ENCODE results near the gene SGSM2.

The SGSM2 gene

GRCh38 chr17:2354311-2354710 is 17.0 kb downstream of the SGSM2 start:
- ATAC-seq, result no peak
- no peak for TF ChIP-seq CSDC2 (CRISPR knock-in tag; IDR thresholded peaks at IDR 0.05)
- no peak for TF ChIP-seq TCF4 (CRISPR knock-in tag; IDR thresholded peaks at IDR 0.05; ENCODE audit: borderline replicate concordance)
- TF ChIP-seq BACH2 (CRISPR knock-in tag; IDR thresholded peaks at IDR 0.05; ENCODE audit: borderline replicate concordance), result no peak
- TF ChIP-seq ZNF8 (CRISPR knock-in tag; IDR thresholded peaks at IDR 0.05), result no peak
- TF ChIP-seq ARNTL (CRISPR knock-in tag; IDR thresholded peaks at IDR 0.05; ENCODE audit: borderline replicate concordance, low read depth), result no peak
- no peak for TF ChIP-seq ZNF70 (CRISPR knock-in tag; IDR thresholded peaks at IDR 0.05)
- no peak for TF ChIP-seq OSR1 (CRISPR knock-in tag; IDR thresholded peaks at IDR 0.05)

GRCh38 chr17:2357237-2357636 is 19.9 kb downstream of the SGSM2 start:
- ATAC-seq, result no peak
- no peak for TF ChIP-seq TSHZ2 (CRISPR knock-in tag; IDR thresholded peaks at IDR 0.05)
- TF ChIP-seq ZFP3 (CRISPR knock-in tag; IDR thresholded peaks at IDR 0.05), result no peak
- no peak for TF ChIP-seq PPARA (CRISPR knock-in tag; IDR thresholded peaks at IDR 0.05; ENCODE audit: borderline replicate concordance)
- no peak for TF ChIP-seq ZNF70 (CRISPR knock-in tag; IDR thresholded peaks at IDR 0.05)
- TF ChIP-seq TOX (CRISPR knock-in tag; IDR thresholded peaks at IDR 0.05; ENCODE audit: borderline replicate concordance), result no peak
- TF ChIP-seq TCF4 (CRISPR knock-in tag; IDR thresholded peaks at IDR 0.05; ENCODE audit: borderline replicate concordance), result no peak
- no peak for TF ChIP-seq POU6F1 (CRISPR knock-in tag; IDR thresholded peaks at IDR 0.05; ENCODE audit: borderline replicate concordance, low read depth)
- no peak for TF ChIP-seq ARNTL (CRISPR knock-in tag; IDR thresholded peaks at IDR 0.05; ENCODE audit: borderline replicate concordance, low read depth)
- no peak for TF ChIP-seq CREB5 (CRISPR knock-in tag; IDR thresholded peaks at IDR 0.05; ENCODE audit: low read depth)
- TF ChIP-seq ZFP30 (CRISPR knock-in tag; IDR thresholded peaks at IDR 0.05), result no peak
- no peak for TF ChIP-seq GLIS3 (CRISPR knock-in tag; IDR thresholded peaks at IDR 0.05)
- TF ChIP-seq ZNF8 (CRISPR knock-in tag; IDR thresholded peaks at IDR 0.05), result no peak
- no peak for TF ChIP-seq BACH2 (CRISPR knock-in tag; IDR thresholded peaks at IDR 0.05; ENCODE audit: borderline replicate concordance)
- TF ChIP-seq ZC3H10 (CRISPR knock-in tag; IDR thresholded peaks at IDR 0.05), result no peak

GRCh38 chr17:2357931-2358434 is 20.7 kb downstream of the SGSM2 start:
- TF ChIP-seq OSR1 (CRISPR knock-in tag; IDR thresholded peaks at IDR 0.05) (no peak), TCF4 (CRISPR knock-in tag; IDR thresholded peaks at IDR 0.05; ENCODE audit: borderline replicate concordance) (no peak), ZNF8 (CRISPR knock-in tag; IDR thresholded peaks at IDR 0.05) (no peak), POU6F1 (CRISPR knock-in tag; IDR thresholded peaks at IDR 0.05; ENCODE audit: borderline replicate concordance, low read depth) (no peak), ESRRG (CRISPR knock-in tag; IDR thresholded peaks at IDR 0.05) (no peak), ZFP30 (CRISPR knock-in tag; IDR thresholded peaks at IDR 0.05) (no peak), PATZ1 (CRISPR knock-in tag; IDR thresholded peaks at IDR 0.05; ENCODE audit: borderline replicate concordance) (no peak), TOX (CRISPR knock-in tag; IDR thresholded peaks at IDR 0.05; ENCODE audit: borderline replicate concordance) (no peak), CSDC2 (CRISPR knock-in tag; IDR thresholded peaks at IDR 0.05) (no peak), CREB5 (CRISPR knock-in tag; IDR thresholded peaks at IDR 0.05; ENCODE audit: low read depth) (no peak), ISL1 (CRISPR knock-in tag; IDR thresholded peaks at IDR 0.05) (no peak), BACH2 (CRISPR knock-in tag; IDR thresholded peaks at IDR 0.05; ENCODE audit: borderline replicate concordance) (no peak), CSRNP3 (CRISPR knock-in tag; IDR thresholded peaks at IDR 0.05) (no peak), SNAI2 (CRISPR knock-in tag; IDR thresholded peaks at IDR 0.05) (no peak)
- no peak for ATAC-seq
